ENCODE results near the gene CDK14.
A peak's percentile ranks its signal among the peaks of the same experiment; 100 is the strongest.

The CDK14 gene

DNA sequence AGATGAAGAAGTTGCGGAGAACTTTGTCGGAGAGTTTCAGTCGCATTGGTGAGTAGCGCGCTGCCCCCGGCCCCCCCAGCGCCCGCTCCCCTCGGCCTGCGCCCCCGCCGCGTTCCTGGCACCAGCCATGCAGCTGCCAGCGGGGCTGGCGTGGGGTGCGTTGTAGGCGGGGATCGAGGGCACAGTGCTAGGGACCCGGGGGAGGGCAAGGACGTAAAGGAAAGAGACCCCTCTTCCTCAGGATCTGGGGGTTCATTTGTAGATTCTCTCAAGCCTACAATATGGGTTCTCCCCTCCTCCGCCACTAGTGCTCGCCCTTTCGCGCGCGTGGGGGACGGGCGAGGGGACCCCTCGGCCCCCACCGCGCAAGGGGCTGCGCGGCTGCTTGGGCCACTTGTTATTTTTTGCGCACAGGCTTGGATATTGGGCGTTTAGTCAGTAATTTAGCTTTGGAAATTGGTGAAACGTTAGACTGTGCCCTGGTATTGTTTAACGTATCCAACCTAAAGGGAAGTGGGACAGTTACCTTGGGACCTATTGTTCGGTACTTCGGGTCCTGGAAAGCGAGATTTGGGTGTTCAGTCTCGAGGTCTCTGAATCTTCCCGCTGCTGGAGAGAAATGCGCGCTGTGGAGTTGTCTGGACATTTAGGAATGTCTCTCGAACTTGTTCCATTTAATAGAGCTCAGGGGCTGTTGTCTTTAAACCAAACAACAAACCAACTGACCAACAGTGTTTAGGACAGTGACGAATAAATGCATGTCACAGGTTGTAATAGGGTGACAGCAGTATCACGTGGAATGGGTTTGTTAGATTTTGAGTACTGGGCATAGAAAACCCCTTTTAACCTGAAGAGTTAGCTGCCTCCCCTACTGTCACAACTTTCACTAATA lies 796 bp downstream of the CDK14 start:
- no peaks in the 10 kb centered on the region for H3K36me3 ChIP-seq (ENCODE audit: control insufficient read depth, insufficient read depth, low read length)
- no peaks in the 10 kb centered on the region for H3K9me3 ChIP-seq (ENCODE audit: control insufficient read depth, low read length)
- H3K4me1 ChIP-seq (ENCODE audit: control insufficient read depth, insufficient read depth, low read length), result peaks cover 10% of the 10 kb centered on the region
- peak overlapping the region; percentile 89 for H3K4me3 ChIP-seq (ENCODE audit: insufficient read depth, low read depth, low read length)
- H3K27ac ChIP-seq (ENCODE audit: insufficient read depth, low read depth, low read length, poor library complexity, severe bottlenecking), result peak overlapping the region; percentile 51
- WGBS, 2 experiments, result 1% methylated on average over 46 to 47 of the region's 47 CpGs
- H3K27me3 ChIP-seq (ENCODE audit: control insufficient read depth, insufficient read depth, low read length, poor library complexity, severe bottlenecking), result peaks cover 5% of the 10 kb centered on the region

DNA sequence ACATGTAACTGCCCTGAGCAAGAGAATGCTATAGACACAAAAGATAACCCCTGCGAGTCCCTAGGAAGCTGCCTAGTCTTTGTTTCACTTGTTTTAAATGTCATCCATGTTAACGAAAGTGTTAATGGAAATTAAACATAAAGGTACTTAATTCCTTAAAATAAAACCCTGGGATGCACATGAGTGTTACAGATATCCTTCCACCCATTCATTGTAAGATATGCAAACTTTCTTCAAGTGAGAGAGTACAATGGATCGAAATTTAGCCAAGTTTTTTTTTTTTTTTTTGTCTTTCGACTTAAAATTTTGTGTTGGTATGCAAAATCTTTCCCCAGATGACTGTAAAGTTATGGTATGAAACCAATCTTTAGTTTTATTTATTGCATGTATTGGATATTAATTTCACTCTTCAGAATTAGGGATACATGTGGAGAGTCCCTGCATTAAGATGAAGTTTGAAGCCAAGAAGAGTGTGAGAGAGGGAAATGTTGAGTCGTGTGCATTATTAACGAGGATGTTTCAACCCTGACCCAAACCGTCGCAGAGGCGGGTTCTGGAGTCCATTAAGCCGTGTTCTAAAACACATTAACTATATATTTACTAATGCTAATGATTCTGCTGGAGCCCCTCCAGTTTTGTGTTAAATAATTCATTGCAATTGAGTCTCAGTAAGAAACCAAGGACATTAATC lies 1.6 kb downstream of the CDK14 start:
- Histone ChIP-seq H3K9me3 (ENCODE audit: control insufficient read depth, low read length) (no peaks in the 10 kb centered on the region), H3K4me3 (ENCODE audit: insufficient read depth, low read depth, low read length) (peak overlapping the region; percentile 89), H3K27me3 (ENCODE audit: control insufficient read depth, insufficient read depth, low read length, poor library complexity, severe bottlenecking) (peaks cover 5% of the 10 kb centered on the region), H3K27ac (ENCODE audit: insufficient read depth, low read depth, low read length, poor library complexity, severe bottlenecking) (no peak overlapping the region), H3K4me1 (ENCODE audit: control insufficient read depth, insufficient read depth, low read length) (peaks cover 10% of the 10 kb centered on the region), H3K36me3 (ENCODE audit: control insufficient read depth, insufficient read depth, low read length) (no peaks in the 10 kb centered on the region)
- WGBS, 2 experiments, result 34 to 51% methylated on average over 6 to 7 of the region's 10 CpGs

DNA sequence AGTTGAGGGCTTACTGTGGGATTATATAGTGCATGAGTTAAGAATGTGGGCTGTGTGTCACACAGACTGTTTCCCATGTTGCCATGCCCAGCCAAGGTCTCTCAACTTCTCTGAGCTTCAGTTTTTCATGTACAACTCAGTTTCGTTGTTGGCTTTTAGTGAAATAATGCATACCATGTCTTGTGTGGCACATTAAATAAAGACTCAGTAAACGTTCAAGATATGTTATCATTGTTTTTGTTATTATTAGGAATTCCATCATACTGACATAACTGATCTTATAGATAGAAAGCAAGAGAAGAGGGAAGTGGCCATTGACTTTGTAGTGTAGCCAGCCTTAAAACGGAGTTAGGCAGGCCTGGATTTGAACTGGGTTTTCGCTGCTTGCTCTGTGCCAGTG lies 2.9 kb downstream of the CDK14 start:
- Histone ChIP-seq H3K27me3 (ENCODE audit: control insufficient read depth, insufficient read depth, low read length, poor library complexity, severe bottlenecking) (peaks cover 5% of the 10 kb centered on the region), H3K4me1 (ENCODE audit: control insufficient read depth, insufficient read depth, low read length) (peaks cover 10% of the 10 kb centered on the region), H3K4me3 (ENCODE audit: insufficient read depth, low read depth, low read length) (no peak overlapping the region), H3K9me3 (ENCODE audit: control insufficient read depth, low read length) (no peaks in the 10 kb centered on the region), H3K36me3 (ENCODE audit: control insufficient read depth, insufficient read depth, low read length) (no peaks in the 10 kb centered on the region), H3K27ac (ENCODE audit: insufficient read depth, low read depth, low read length, poor library complexity, severe bottlenecking) (no peak overlapping the region)
- WGBS, 2 experiments, result 92 to 98% methylated on average over 3 of the region's 4 CpGs

DNA sequence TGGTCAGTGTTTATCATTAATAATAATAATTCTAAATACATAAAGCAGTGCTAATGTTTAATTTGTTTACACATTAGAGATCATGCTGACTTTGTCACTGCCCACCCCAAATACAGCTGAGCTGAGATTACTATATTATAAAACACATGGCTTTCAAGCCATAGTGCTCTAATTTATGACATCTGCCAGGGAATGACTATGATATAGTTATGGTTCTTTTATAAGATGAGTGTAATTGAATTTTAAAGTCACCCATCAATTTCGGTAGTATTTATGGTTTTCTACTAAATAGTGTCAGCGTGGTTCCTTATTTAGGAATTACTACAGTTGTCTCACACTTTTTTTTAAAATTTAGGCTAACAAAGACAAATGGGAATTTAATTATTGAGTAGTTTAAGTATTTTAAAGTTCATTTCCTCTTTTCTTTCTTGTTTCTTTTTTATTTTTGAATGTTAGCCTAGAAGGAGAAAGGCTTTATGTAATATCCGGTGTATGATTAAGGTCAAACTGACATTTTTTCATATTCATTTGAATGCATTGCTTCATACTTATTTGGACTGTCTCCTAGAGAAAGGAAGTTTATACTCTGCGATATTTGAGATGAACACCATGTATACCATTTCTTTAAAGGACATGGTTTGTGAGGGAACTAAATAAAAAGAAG lies 3.9 kb downstream of the CDK14 start:
- Histone ChIP-seq H3K27me3 (ENCODE audit: control insufficient read depth, insufficient read depth, low read length, poor library complexity, severe bottlenecking) (peaks cover 5% of the 10 kb centered on the region), H3K27ac (ENCODE audit: insufficient read depth, low read depth, low read length, poor library complexity, severe bottlenecking) (no peak overlapping the region), H3K9me3 (ENCODE audit: control insufficient read depth, low read length) (no peaks in the 10 kb centered on the region), H3K4me3 (ENCODE audit: insufficient read depth, low read depth, low read length) (no peak overlapping the region), H3K36me3 (ENCODE audit: control insufficient read depth, insufficient read depth, low read length) (no peaks in the 10 kb centered on the region), H3K4me1 (ENCODE audit: control insufficient read depth, insufficient read depth, low read length) (peaks cover 9% of the 10 kb centered on the region)
- 80 to 93% methylated on average over 2 to 4 of the region's 4 CpGs for WGBS, 2 experiments

DNA sequence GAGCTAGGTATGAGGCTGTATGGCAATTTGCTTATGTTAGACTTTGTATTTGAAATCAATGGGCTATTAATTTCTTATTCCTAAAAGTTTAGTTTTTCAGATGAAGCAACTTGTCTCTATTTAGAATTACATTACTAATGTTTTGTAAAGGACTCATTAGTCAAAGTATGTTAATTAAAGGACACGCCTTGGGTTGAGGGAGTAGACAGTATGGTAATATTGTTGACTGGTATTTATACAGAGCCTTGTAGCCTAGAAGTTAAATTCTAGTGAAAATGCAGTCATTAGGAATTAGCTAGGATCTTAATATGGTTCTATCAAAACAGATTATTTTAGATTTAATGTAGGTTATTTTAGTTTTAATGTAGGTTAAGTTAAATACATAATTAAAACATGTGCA lies 6.2 kb downstream of the CDK14 start:
- 100% methylated on average over 1 of the region's 1 CpG for WGBS, 2 experiments
- Histone ChIP-seq H3K4me1 (ENCODE audit: control insufficient read depth, insufficient read depth, low read length) (peaks cover 7% of the 10 kb centered on the region), H3K27me3 (ENCODE audit: control insufficient read depth, insufficient read depth, low read length, poor library complexity, severe bottlenecking) (no peaks in the 10 kb centered on the region), H3K27ac (ENCODE audit: insufficient read depth, low read depth, low read length, poor library complexity, severe bottlenecking) (no peak overlapping the region), H3K36me3 (ENCODE audit: control insufficient read depth, insufficient read depth, low read length) (no peaks in the 10 kb centered on the region), H3K4me3 (ENCODE audit: insufficient read depth, low read depth, low read length) (no peak overlapping the region), H3K9me3 (ENCODE audit: control insufficient read depth, low read length) (no peaks in the 10 kb centered on the region)

DNA sequence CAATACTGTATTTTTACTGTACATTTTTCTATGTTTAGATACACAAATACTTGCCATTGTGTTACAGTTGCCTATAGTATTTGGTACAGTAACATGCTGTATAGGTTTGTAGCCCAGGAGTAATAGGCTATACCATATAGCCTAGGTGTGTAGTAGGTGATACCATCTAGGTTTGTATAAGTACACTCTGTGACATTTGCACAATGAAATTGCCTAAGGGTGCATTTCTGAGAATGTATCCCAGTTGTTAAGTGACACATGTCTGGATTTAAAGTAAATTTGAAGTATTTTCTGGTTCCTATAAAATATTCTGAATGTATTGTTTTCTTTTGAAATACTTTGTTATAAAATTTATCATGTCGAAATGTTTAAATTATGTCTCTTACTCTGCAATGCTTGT lies 7.2 kb downstream of the CDK14 start:
- 100% methylated on average over 1 of the region's 1 CpG; no CpG with 5 or more reads in 1 of the 2 experiments for WGBS, 2 experiments
- peaks cover 3% of the 10 kb centered on the region for H3K4me1 ChIP-seq (ENCODE audit: control insufficient read depth, insufficient read depth, low read length)
- H3K27ac ChIP-seq (ENCODE audit: insufficient read depth, low read depth, low read length, poor library complexity, severe bottlenecking), result no peak overlapping the region
- no peaks in the 10 kb centered on the region for H3K9me3 ChIP-seq (ENCODE audit: control insufficient read depth, low read length)
- H3K4me3 ChIP-seq (ENCODE audit: insufficient read depth, low read depth, low read length), result no peak overlapping the region
- H3K27me3 ChIP-seq (ENCODE audit: control insufficient read depth, insufficient read depth, low read length, poor library complexity, severe bottlenecking), result no peaks in the 10 kb centered on the region
- H3K36me3 ChIP-seq (ENCODE audit: control insufficient read depth, insufficient read depth, low read length), result no peaks in the 10 kb centered on the region

DNA sequence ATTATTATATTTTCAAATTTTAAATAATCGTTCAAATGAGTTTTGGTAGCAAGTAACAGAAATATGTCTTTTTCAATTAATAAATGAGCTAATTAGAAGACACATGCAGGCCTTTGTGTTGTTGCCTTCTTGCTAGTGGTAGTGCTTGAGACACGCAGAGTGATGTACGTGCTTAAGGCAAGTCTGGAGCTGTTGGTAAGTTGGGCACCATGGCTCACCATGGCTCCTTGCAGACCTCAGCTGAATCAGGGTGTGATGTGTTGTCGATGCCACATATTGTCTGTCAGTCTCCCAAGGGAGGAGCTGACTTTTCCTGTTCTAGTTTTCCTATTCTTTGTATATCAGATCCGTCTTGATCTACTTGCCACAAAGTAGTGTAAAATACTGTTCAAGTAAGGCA lies 8.3 kb downstream of the CDK14 start:
- H3K9me3 ChIP-seq (ENCODE audit: control insufficient read depth, low read length), result no peaks in the 10 kb centered on the region
- no peaks in the 10 kb centered on the region for H3K27me3 ChIP-seq (ENCODE audit: control insufficient read depth, insufficient read depth, low read length, poor library complexity, severe bottlenecking)
- no peak overlapping the region for H3K4me3 ChIP-seq (ENCODE audit: insufficient read depth, low read depth, low read length)
- no peaks in the 10 kb centered on the region for H3K36me3 ChIP-seq (ENCODE audit: control insufficient read depth, insufficient read depth, low read length)
- H3K27ac ChIP-seq (ENCODE audit: insufficient read depth, low read depth, low read length, poor library complexity, severe bottlenecking), result no peak overlapping the region
- 89 to 91% methylated on average over 3 to 5 of the region's 5 CpGs for WGBS, 2 experiments
- peaks cover 3% of the 10 kb centered on the region for H3K4me1 ChIP-seq (ENCODE audit: control insufficient read depth, insufficient read depth, low read length)

DNA sequence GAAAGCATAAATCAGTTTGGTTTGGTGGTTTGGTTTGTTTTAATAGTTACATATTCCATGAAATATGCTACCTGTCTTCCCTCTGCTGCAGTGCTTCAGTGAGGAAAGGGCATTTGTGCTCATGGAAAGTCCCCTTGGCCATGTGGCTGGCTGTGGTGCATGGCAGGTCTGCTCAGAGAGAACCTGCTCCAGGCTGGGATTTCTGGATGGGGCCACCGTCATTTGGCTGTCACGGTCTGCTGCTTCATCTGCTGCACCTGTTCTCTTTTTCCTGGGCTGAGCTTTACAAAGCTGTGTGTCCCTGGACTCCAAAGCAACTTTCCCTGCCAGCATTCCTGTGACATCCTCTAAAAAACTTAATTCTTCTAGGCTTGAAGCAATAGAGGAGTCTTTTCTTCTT lies 8.9 kb downstream of the CDK14 start:
- WGBS, 2 experiments, result 84% methylated on average over 2 of the region's 2 CpGs
- no peaks in the 10 kb centered on the region for H3K36me3 ChIP-seq (ENCODE audit: control insufficient read depth, insufficient read depth, low read length)
- no peak overlapping the region for H3K27ac ChIP-seq (ENCODE audit: insufficient read depth, low read depth, low read length, poor library complexity, severe bottlenecking)
- no peaks in the 10 kb centered on the region for H3K9me3 ChIP-seq (ENCODE audit: control insufficient read depth, low read length)
- H3K4me3 ChIP-seq (ENCODE audit: insufficient read depth, low read depth, low read length), result no peak overlapping the region
- peaks cover 3% of the 10 kb centered on the region for H3K4me1 ChIP-seq (ENCODE audit: control insufficient read depth, insufficient read depth, low read length)
- H3K27me3 ChIP-seq (ENCODE audit: control insufficient read depth, insufficient read depth, low read length, poor library complexity, severe bottlenecking), result no peaks in the 10 kb centered on the region

DNA sequence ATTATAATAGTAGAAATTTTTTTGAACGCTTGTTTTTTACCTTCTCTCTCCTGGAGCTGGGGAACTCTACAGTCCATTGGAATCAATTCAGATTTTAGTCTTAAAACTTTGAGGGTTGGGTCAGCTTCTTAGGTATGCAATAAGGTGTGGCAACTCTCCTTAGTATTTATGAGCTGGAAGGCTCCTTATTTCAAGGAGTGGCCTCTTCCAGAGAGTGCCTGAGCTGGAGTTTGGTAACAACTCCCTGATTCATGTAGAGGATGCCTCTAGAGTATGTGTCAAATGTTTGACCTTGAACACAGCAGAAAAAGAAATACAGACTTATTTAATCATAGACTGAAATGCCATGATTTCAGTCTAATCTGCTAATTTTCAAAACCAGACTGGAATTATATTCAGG lies 11.1 kb downstream of the CDK14 start:
- Histone ChIP-seq H3K4me1 (ENCODE audit: control insufficient read depth, insufficient read depth, low read length) (peaks cover 7% of the 10 kb centered on the region), H3K27me3 (ENCODE audit: control insufficient read depth, insufficient read depth, low read length, poor library complexity, severe bottlenecking) (no peaks in the 10 kb centered on the region), H3K9me3 (ENCODE audit: control insufficient read depth, low read length) (no peaks in the 10 kb centered on the region), H3K27ac (ENCODE audit: insufficient read depth, low read depth, low read length, poor library complexity, severe bottlenecking) (no peak overlapping the region), H3K36me3 (ENCODE audit: control insufficient read depth, insufficient read depth, low read length) (no peaks in the 10 kb centered on the region), H3K4me3 (ENCODE audit: insufficient read depth, low read depth, low read length) (no peak overlapping the region)
- 90% methylated on average over 1 of the region's 1 CpG for WGBS, 2 experiments

DNA sequence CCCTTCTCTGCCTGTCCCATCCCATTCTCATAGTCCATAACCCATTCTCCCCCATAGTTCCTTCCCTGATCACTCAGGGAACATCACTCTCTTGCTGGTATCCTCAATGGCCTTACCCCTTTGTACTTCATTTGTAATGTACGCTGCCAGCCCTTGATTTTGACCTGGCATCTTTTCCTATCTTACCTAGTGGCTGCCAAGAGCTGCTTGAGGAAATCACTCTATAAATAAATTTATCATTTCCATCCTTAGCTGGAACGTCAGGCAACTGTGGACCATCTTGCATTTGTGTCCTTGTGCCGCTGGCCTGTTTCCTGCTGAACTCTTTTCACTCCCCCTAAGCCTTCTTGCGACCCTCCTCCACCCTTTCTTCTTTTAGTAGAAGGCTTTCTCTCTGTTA lies 14.0 kb downstream of the CDK14 start:
- Histone ChIP-seq H3K36me3 (ENCODE audit: control insufficient read depth, insufficient read depth, low read length) (no peaks in the 10 kb centered on the region), H3K9me3 (ENCODE audit: control insufficient read depth, low read length) (no peaks in the 10 kb centered on the region), H3K4me3 (ENCODE audit: insufficient read depth, low read depth, low read length) (no peak overlapping the region), H3K27me3 (ENCODE audit: control insufficient read depth, insufficient read depth, low read length, poor library complexity, severe bottlenecking) (no peaks in the 10 kb centered on the region), H3K4me1 (ENCODE audit: control insufficient read depth, insufficient read depth, low read length) (peaks cover 4% of the 10 kb centered on the region), H3K27ac (ENCODE audit: insufficient read depth, low read depth, low read length, poor library complexity, severe bottlenecking) (no peak overlapping the region)
- WGBS, 2 experiments, result 88 to 90% methylated on average over 4 of the region's 4 CpGs
